Activated T-cell treated with anti-CD3 and anti-CD28 coated beads, Interleukin-2, amount 50 U/mL, for 48 hours (primary cell): ENCODE measurements around the gene C4BPB.
A peak's percentile ranks its signal among the peaks of the same experiment; 100 is the strongest.
"Not testable (repeated sequence)": the region's sequence is repeated elsewhere in the genome, so short reads cannot be mapped to it uniquely, and the experiment has no call there.

Experiments
- DNase-seq, 2 experiments: peaks; one replicate each; pipeline ENCODE4 v3.0.0-alpha.2; 2020

C4BPB gene

GRCh38 chr1:207088701-207089626, at the start of gene C4BPB:
Gene C4BPB, plus strand, starts transcription at chr1:207088860. Its CDS starts 672 bp downstream, at chr1:207089532.
- no peak for DNase-seq

GRCh38 chr1:207039380-207040180, 49.1 kb upstream of the C4BPB start:
- no peak for DNase-seq

GRCh38 chr1:207040181-207040533, 48.5 kb upstream of the C4BPB start:
- DNase-seq = no peak

GRCh38 chr1:207041397-207041796, 47.3 kb upstream of the C4BPB start:
- not testable (repeated sequence) for DNase-seq

- no peak for DNase-seq
These were observed 43.2 kb upstream of the C4BPB start for GRCh38 chr1:207045453-207045852.

- no peak for DNase-seq
These were observed 41.2 kb upstream of the C4BPB start for GRCh38 chr1:207047505-207047904.

GRCh38 chr1:207048041-207048440, 40.6 kb upstream of the C4BPB start:
- no peak for DNase-seq

GRCh38 chr1:207049054-207049453, 39.6 kb upstream of the C4BPB start:
- DNase-seq = no peak

- DNase-seq = no peak
These were observed 39.1 kb upstream of the C4BPB start for GRCh38 chr1:207049514-207049913.

GRCh38 chr1:207049974-207050391, 38.7 kb upstream of the C4BPB start:
- peak; percentile 36 to 47 for DNase-seq

- DNase-seq = peak; percentile 92 to 94
These were observed 38.0 kb upstream of the C4BPB start for GRCh38 chr1:207050480-207051190.

- DNase-seq = peak in 1 of 2 experiments; percentile 47
These were observed 37.3 kb upstream of the C4BPB start, which contains the start of gene YOD1 for GRCh38 chr1:207051191-207051943. Gene YOD1, minus strand, starts transcription at chr1:207051208. Its CDS starts 178 bp downstream, at chr1:207051030.

- DNase-seq = peak; percentile 96
These were observed 35.5 kb upstream of the C4BPB start, which contains the start of gene PFKFB2 for GRCh38 chr1:207052911-207053769. Gene PFKFB2, plus strand, starts transcription at chr1:207053275. Its CDS starts 1,443 bp downstream, at chr1:207054718.

GRCh38 chr1:207054491-207054890, 34.2 kb upstream of the C4BPB start:
- no peak for DNase-seq

GRCh38 chr1:207055386-207056001, 33.2 kb upstream of the C4BPB start:
- DNase-seq = no peak

GRCh38 chr1:207056673-207057072, 32.0 kb upstream of the C4BPB start:
- no peak for DNase-seq

GRCh38 chr1:207058252-207058651, 30.4 kb upstream of the C4BPB start:
- no peak for DNase-seq

- no peak for DNase-seq
These were observed 29.5 kb upstream of the C4BPB start for GRCh38 chr1:207058878-207059867.

GRCh38 chr1:207059881-207060280, 28.8 kb upstream of the C4BPB start:
- DNase-seq = no peak
